SK-N-DZ (cell line): ENCODE data around the gene TSNAXIP1.
A peak's percentile ranks its signal among the peaks of the same experiment; 100 is the strongest.
"Not testable (repeated sequence)": the region's sequence is repeated elsewhere in the genome, so short reads cannot be mapped to it uniquely, and the experiment has no call there.

Experiments used
- DNase-seq: peaks from one replicate; pipeline ENCODE4 v3.0.0-alpha.2; 2015; ENCODE audit warnings: low spot score
- small RNA-seq, 2 experiments: library from RNA; depleted of rRNA; stranded (forward); fragments of <200 nt; gene quantifications; one replicate each; pipeline ENCODE3, GENCODE V24; 2014

Gene TSNAXIP1

DNA sequence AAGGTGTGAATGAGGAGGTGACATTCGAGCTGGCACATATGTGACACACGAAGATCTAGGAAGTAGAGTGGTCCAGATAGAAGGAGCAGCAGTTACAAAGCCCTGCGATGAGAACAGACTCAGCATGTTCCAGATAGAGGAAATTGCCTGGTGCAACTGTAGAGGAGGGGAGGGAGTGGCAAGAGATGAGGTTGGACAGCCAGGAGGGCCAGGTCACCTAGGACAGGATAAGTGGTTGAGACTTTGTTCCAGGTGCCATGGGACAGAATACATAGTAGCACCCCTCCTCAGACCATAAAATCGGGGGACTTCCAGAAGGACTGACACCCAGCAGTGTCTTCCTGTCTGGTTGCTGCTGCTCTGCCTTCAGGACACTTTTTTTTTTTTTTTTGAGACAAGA lies 51.8 kb downstream of the TSNAXIP1 start:
- DNase-seq: no peak

DNA sequence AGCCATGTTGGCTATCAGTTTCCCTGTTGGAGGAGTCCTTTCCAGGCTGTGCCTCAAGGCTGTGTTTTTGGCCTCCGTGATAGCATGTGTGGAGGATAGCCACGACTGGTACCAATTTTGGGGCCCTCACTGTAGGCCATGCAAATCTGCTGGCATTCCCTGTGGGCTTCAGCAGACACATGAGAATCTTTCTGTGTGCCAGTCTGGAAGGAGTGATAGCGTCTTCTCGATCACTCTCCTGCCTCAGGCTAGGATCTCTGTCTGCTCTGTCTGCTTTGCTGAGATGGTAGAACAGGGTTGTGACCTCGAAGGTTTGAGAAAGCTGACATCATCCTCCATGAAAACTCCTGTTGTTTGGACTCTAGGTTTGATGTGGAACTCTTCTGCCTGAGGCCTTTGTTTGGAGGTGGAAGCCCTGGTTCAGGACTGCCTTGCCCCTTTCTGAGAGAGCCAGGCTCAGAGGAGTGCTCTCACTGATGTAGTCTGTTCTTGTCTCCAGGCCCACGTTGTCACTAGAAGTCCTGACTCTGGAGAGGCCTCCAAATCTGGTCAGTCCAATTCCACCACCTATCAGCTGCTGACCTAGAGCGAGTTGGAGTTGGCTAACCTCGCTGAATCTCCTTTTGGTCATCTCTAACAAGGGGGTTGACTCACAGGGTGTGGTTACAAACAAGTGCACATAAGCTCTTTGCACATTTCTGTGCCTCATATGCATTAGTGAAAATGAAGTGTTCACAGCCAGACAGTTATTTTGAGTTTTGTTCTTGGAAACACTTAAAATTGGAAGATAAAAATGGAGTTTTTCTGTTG lies 54.1 kb downstream of the TSNAXIP1 start:
- DNase-seq: no peak

DNA sequence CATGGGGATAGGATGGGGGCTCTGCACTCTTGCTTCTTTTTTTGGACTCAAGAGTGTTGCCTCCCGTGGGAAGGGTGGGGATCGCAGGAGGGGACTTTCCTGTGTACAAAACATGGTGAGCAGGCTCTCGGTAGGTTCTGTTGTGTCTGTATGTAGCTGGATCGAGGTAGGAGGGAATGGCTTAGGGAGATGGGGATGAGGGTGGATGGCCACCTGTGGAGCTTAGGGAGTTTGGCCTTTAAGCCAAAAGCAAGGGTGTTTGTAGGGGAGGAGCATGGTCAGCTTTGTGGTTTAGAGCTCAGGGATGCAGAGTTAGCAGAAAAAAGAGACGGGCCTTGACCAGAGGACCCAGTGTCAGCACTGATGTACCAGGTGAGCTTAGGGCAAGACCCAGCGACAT lies 55.2 kb downstream of the TSNAXIP1 start:
- no peak for DNase-seq

DNA sequence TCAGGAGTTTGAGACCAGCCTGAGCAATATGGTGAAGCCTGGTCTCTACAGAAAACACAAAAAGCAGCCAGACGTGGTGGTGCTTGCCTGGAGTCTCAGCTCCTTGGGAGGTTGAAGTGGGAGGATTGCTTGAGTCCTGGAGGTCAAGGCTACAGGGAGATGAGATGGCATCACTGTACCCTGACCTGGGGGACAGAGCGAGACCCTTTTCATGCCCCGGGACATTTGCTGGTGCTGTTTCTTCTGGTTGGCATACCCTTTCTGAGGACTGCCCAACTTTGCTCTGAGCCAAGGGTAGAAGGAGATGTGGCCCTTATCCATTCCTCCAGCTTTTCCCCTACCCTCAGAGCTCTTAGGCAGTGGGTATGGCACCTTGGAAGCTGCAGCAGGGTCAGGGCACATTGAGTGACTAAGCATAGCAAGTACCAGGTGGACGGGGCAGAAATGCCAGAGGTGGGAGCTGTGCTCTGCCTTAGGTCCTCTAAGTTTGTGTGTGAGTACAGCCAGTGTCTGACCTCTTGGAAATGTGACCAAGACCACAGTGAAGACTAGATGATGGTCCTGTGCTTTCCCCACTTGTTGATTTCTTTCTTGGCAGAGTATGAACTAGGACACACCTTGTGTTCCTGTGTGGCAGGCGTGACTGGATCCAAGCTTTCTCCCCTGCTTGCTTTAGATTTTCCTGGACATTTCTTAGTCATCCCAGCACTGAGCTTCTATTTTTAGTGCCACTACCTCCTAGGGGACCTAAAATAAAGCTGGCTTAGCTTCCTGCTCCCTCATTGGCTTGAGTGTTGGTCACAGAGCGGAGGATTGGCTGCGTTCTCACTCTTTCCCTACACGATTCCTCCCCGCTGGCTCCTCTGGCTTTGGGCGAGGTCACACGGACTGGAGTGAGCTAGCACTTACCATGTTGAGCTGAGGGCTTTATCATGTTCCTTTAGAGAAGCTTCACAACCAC lies 56.2 kb downstream of the TSNAXIP1 start:
- DNase-seq: no peak

DNA sequence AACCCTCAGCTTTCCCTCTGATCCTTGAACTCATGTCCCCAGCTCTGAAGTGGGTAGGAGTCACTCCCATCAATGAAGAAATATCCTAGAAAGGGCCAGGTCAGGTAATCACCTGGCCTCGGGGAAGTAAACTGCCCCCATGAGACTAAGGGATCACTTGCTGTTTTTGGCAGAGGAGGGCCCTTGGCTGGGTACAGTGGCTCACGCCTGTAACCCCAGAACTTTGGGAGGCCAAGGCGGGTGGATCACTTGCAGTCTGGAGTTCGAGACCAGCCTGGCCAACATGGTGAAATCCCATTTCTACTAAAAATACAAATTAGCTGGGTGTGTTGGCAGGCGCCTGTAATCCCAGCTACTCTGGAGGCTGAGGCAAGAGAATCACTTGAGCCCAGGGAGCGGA lies 57.4 kb downstream of the TSNAXIP1 start:
- DNase-seq: not testable (repeated sequence)

DNA sequence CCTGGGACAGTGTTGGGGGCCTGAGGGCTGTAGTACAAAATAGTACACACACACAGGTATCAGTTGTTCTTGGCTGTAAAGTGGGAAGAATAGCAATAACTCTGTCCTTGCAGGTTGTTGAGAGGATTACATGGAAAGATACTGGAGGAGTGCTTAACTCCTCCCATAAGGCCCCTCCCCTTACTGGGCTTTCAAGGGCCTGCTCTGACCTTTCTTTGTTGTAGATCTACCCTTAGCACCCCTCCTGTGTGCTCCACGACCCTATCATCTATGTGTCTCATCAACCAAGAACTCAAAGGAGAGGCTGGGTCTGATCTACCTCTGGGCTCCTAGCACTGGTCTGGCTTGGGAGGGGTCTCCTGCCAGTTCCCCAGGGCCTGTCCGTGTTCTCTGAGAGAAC lies 57.9 kb downstream of the TSNAXIP1 start:
- no peak for DNase-seq

DNA sequence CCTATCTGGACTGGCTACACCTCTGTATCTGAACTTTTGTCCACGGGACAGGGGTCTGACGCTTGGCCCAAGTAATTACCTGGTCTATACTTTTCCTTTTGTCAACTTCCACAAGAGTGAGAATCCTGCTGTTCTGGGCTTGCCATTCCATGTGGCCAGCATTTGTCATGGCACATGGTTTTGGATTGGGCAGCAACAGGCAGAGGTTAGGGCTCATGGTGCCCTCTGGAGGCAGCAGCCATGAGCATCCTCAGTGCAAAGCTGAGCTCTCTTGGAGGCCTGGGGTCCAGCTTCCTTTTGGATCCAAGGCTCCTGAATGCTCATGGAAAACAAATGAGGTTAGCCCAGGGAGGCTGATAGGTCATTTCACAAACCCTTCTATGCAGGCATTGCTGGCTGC lies 58.6 kb downstream of the TSNAXIP1 start:
- no peak for DNase-seq

DNA sequence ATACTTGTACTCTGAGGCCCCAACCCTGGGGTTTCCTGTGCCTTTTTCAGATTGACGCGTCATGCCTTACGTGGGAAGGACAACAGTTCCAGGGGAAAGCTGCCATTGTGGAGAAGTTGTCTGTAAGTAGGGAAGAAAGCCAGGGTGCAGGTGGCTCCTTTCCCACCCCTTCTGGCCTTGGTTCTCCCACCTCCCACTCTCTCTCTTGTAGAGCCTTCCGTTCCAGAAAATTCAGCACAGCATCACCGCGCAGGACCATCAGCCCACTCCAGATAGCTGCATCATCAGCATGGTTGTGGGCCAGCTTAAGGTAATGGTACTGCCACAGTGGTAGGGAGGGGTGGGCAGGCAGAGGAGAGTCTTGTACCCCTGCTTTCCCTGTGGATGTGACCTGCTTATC lies 61.6 kb downstream of the TSNAXIP1 start:
- no peak for DNase-seq

DNA sequence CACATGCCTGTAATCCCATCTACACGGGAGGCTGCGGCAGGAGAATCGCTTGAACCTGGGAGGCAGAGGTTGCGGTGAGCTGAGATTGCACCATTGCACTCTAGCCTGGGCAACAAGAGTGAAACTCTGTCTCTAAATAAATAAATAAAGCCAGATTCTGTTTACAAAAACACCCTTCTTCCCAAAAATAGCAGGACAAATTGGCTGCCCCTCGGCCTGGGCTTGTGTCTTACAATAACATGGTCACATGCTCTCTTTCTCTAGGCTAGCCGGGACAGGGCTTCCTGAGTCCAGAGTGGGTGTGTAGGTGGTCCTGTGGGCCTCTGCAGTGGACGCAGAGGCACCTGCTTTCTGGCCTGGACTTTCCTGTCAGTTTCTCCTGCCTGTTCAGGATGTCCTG lies 63.0 kb downstream of the TSNAXIP1 start:
- DNase-seq: no peak

DNA sequence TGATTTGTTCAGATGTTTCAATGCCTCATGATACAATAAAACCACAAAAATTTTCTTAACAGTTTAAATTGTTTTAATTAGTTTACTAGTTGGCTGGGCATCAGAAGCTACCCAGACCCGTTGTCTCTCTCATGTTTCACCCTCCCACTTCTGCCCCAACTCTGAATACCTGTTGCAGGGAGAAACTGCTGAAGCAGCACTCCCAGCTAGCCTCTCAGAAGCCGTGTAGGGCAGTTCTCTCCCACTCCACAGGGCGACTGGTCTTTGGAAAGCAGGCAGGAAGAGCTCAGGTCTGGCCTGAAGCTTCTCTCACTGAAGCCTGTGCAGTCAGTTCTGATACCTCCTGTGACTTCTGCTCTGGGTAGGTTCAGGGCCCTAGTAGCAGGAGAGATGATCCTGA lies 64.6 kb downstream of the TSNAXIP1 start:
- no peak for DNase-seq

DNA sequence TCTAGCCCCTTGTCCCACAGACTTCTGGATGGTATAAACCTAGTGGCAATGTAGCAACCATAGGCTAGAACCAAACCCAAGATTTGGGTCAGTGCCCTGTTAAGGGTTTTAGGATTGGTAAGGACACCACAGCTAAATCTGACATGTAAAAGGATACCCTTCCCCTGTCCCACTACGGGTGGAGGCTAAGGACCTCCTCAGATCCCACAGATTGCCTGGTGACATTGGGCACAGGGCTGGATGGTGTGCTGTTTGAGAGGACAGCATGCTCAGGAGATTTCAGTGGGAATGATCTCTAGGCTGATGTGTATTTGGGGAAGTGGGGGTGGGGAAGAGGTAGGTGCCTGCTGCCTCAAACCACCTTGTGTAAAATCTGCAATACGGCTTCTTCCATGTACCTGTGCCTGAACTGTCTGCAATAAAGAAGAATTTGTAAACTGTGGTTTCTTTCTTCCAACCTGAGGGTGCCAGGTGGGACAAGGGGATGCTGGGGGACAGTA lies 65.5 kb downstream of the TSNAXIP1 start:
- no peak for DNase-seq

DNA sequence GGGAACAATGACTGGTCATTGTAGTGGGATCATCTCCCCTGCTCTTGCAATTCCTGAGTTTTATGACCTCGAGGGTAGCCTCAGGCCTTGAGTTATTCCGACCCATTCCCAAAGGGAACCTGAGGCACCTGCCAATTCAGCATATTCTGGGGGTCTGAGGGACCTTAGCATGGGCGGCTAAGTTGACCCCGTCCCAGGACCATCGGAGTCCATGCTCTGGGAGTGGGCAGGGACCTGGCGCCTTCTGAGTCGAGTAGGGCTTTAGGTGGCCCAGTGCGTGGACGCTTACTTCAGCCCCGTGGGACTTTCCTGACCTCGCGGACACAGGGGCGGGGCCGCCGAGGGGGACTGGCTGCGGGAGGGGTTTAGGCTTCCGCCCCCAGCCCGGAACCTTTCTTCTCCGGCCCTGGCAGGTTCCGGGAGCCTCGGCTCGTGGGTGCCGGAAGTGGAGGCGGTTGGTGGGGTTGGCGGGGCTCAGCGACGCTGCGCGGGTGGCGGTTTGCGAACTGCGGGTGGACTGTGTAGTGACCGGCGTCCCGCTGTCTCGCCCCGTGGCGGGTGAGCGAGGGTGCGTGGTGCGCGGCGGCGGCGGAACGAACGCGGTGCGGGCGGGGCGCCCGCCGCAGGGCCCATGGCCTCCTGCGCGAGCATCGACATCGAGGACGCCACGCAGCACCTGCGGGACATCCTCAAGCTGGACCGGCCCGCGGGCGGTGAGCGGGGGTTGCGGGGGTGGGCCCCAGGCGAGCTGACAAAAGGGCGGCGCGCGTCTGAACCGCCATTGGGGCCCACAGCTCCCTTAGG lies 66.1 kb downstream of the TSNAXIP1 start, which contains the start of gene EDC4:
EDC4 (plus strand) TSS at position 422 of the 804 bp plus-strand sequence; CDS start at position 632, 210 bp downstream.
- peak; percentile 76 for DNase-seq

DNA sequence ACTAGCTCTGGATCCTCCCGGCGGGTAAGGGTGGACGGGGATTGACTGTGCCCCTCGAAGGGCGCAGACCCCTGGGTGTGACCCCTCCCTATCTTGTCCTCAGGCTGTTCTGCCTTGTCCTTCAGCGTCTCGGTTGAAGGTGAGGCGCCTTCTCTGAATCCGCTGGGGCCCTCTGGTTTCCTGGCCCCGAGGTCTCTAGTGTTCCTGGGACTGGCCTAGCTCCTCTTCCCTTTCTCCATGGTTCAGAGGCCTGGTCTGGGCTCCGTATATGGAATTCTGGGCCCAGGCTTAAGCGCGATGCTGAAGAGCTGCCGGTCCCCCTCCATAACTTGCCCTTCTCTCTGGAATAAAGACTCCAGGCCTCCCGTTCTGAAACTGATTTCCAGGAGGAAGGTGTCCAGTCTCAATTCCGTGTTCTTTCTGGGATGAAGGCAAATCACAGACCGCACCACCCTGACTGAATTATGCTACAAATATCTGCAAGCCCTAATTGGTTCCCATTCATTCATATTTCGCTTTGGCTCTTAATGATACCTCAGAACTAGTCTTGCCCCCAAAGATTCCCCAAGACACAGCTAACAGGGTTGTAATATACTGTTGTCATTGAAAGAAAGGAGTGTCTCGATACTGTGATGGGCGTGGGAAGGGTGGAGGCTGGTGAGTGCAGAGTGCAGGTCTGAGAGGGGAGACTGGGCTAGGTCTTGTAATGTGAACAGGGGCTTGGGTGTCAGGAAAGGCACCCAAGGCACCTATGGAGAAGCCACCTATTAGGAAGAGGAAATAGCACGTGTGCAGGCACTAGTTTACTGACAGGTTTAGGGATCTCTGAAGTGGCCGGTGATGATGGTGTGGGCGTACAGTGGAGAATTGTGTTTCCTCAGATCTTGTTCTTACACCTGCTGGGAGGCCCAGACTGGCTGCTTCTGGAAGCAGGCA lies 67.0 kb downstream of the TSNAXIP1 start:
- DNase-seq: no peak

DNA sequence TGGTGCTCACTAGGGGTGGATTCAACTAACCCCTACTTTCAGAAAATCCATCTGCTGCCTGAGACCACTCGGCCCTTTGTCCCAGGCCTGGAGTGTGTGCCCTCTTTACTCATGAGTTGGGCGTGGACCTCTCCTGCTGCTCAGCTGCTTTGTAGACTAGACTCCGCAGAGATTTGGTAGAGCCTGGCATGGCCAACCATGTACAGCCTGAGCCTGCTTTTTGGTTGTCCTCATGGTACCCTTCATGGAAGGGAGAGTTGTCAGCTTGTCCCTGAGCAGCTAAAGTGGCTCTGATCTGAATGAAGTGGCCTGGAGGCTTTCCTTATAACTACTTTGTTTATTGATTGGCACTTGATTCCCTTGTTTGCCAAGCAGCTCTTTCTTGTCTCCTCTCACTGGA lies 67.7 kb downstream of the TSNAXIP1 start:
- no peak for DNase-seq

DNA sequence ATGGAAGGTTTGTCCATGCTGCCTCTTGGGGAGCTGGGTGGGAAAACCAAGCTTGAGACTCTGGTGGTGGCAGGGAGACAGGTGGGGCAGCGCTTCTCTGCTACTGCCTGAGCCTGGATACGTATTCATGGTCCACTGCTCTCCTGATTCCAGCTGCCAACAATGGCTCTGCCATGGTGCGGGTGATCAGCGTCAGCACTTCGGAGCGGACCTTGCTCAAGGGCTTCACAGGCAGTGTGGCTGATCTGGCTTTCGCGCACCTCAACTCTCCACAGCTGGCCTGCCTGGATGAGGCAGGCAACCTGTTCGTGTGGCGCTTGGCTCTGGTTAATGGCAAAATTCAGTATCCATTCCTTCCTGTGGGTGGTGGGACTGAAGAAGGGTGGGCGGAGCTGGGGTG lies 70.4 kb downstream of the TSNAXIP1 start:
- DNase-seq: no peak

Small RNA genes lying within 50 kb of the gene (small RNA-seq; reads per million reads assigned to genes)
- gene AC040162.2: 0 reads per million in 2 experiments
